Fibroblast of mammary gland (primary cell): ENCODE results near the gene ZFP36L2.

ENCODE experiments used
- DNase-seq: peaks from one replicate; pipeline ENCODE4 v3.0.0-alpha.2; 2010; ENCODE audit warnings: low read depth
- H3K4me3 ChIP-seq: 2 replicates; pipeline ENCODE4 v1.5.1; 2011; ENCODE audit warnings: low read depth, mild to moderate bottlenecking, low read length, moderate library complexity; ENCODE audit not compliant: control insufficient read depth
- CTCF ChIP-seq: conservative IDR thresholded peaks from 2 replicates; pipeline ENCODE4 v1.5.1; 2011; ENCODE audit warnings: low read depth, low read length, inconsistent platforms; ENCODE audit not compliant: control insufficient read depth, insufficient read depth

The ZFP36L2 gene

GRCh38 chr2:43202289-43202688, 24.1 kb downstream of the ZFP36L2 start:
- no peak for TF ChIP-seq CTCF
- DNase-seq: no peak
- no peak overlapping the region for H3K4me3 ChIP-seq

GRCh38 chr2:43201497-43201896, 24.9 kb downstream of the ZFP36L2 start:
- TF ChIP-seq CTCF: no peak
- no peak overlapping the region for H3K4me3 ChIP-seq
- no peak for DNase-seq

DNA sequence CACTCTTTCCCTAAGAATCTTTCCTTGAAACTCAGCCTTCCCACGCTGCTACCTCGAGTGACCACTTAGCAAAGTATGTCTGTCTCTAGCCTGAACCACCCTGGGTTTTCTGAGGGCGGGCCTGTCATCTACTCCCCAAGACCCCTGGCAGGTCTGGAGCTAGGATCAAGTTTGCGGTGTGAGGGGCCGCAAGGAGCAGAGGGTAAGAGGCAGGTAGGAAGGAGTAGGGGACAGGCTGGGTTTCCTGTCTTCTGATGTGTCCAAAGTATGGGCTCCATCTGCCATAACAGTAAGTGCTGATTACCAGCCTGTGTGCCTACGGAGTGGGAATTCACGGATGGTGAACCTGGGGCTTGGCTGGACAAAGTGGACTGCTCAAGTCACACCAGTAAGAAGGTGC, 25.4 kb downstream of the ZFP36L2 start:
- H3K4me3 ChIP-seq: no peak overlapping the region
- no peak for DNase-seq
- TF ChIP-seq CTCF: no peak

- TF ChIP-seq CTCF: no peak
- DNase-seq: no peak
- H3K4me3 ChIP-seq: no peak overlapping the region
Observed at GRCh38 chr2:43199492-43200488, 26.6 kb downstream of the ZFP36L2 start.

DNA sequence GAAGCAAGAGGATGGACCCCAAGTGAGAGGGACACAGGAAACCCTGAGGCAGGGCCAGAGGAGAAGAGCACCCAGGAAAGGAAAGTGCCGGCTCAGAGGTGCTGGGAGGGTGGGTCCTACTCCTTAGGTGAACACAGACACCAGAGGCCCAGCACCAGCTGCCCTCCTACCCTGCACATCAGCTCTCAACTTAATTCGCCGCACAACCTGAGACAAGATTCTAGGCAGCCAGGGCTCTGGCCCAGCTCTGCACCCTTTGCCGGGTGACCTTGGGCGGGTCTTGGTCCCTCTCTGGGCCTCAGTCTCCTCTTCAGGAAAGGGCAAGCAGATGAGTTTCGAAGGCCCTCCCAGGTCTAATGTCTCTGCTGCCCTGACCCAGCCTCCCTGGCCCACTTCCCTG, 28.1 kb downstream of the ZFP36L2 start:
- H3K4me3 ChIP-seq: no peak overlapping the region
- TF ChIP-seq CTCF: no peak
- DNase-seq: no peak

DNA sequence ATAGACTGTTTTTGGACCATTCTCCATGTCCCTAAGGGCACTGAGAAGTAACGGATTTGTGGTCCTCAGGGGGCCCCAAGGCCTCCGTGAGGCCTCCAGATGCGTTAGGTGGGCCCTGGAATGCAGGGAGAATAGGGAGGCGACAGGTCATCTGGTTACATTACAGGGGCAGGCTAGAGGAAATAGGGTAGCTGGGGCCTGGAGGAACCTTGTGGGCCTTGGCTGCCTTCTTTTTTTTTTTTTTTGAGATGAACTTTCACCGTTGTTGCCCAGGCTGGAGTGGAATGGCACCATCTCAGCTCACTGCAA, 28.9 kb downstream of the ZFP36L2 start:
- no peak for DNase-seq
- no peak for TF ChIP-seq CTCF
- no peak overlapping the region for H3K4me3 ChIP-seq
